Upper lobe of left lung (tissue), 4 donors: Measurements from ENCODE around the gene MYO5B.

ENCODE experiments used
- CTCF ChIP-seq, 6 experiments: fragments of 450-650 bp in 4 of 6; fragments of 200-600 bp in 2 of 6; sonication (generic) in 2 of 6; IDR thresholded peaks; one replicate each; pipeline ENCODE4 v1.5.1; 2016 to 2019; ENCODE audit warnings: antibody characterized with exemption in 6 of 6
- POLR2A ChIP-seq, 4 donors: fragments of 450-650 bp; IDR thresholded peaks; one replicate each; pipeline ENCODE4 v1.5.1; 2016 to 2017; ENCODE audit warnings: antibody characterized with exemption in 4 of 4, mild to moderate bottlenecking in 2 of 4

GRCh38 chr18:49971462-49971861, 223.5 kb downstream of the MYO5B start:
- TF ChIP-seq CTCF (IDR thresholded peaks at IDR 0.05) (no peak), POLR2A (IDR thresholded peaks at IDR 0.05) (no peak)
